Measurements from ENCODE around the gene NCKAP5. TPM values are rescaled to one million over a fixed set of nuclear protein-coding genes. Genes with fewer than 3 reads are reported as not detected.

Gene NCKAP5
- total RNA-seq, 1 donor from 2014 or later = 0.87 TPM

DNA sequence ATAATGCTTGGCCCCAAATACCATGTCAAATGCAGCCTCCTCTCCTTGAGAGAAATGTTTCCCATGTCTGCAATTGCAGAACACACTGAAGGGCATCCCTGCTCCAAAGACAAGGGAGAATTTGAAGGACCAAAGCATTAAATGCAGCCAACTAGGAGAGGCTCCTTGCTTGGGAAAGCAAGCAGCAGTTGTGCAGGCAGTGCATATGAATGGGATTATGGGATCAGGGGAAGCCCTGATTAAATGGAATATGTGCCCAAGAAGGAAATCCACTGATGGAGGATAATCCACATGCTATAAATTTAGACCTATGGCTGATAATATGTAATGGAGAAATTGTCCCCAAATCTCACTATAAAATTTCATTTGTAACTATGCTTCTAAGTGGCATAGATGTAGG, 116.1 kb downstream of the NCKAP5 start:
- H3K9me3 Mint-ChIP-seq (ENCODE audit: low read depth) = peaks cover 8% of the 10 kb centered on the region
- no peaks in the 10 kb centered on the region for H3K27me3 Mint-ChIP-seq (ENCODE audit: low read depth)
- H3K4me3 Mint-ChIP-seq (ENCODE audit: unreplicated experiment) = no peak overlapping the region
- H3K36me3 Mint-ChIP-seq (ENCODE audit: low read depth) = no peaks in the 10 kb centered on the region
- H3K27ac Mint-ChIP-seq (ENCODE audit: unreplicated experiment) = no peak overlapping the region
- H3K4me1 Mint-ChIP-seq (ENCODE audit: low read depth) = no peaks in the 10 kb centered on the region
- DNase-seq (ENCODE audit: low spot score) = no peak
- no peak for TF ChIP-seq CTCF (IDR thresholded peaks at IDR 0.05)

DNA sequence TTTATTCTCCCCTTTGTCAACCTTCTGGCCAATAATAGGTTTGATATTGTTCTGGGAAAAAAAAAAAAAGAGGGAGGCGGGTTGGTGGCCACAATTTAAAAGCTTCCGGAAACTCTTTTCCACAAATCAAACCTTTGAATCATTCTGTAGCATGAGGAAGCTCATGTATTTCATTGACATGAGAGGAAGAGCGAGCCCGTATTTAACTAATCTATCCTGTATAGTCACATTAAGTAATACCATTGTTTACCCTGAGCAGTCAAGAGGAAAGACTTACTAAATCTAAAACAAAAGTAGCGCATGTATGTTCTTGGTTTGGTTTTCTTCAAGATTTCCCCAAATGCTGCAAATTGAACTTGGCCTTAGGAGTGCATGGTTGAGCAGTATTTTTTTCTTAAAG, 120.1 kb downstream of the NCKAP5 start:
- H3K36me3 Mint-ChIP-seq (ENCODE audit: low read depth) = peaks cover 4% of the 10 kb centered on the region
- H3K27ac Mint-ChIP-seq (ENCODE audit: unreplicated experiment) = no peak overlapping the region
- H3K4me3 Mint-ChIP-seq (ENCODE audit: unreplicated experiment) = no peak overlapping the region
- H3K27me3 Mint-ChIP-seq (ENCODE audit: low read depth) = peaks cover 4% of the 10 kb centered on the region
- no peak for TF ChIP-seq CTCF (IDR thresholded peaks at IDR 0.05)
- H3K9me3 Mint-ChIP-seq (ENCODE audit: low read depth) = peaks cover under 1% of the 10 kb centered on the region
- H3K4me1 Mint-ChIP-seq (ENCODE audit: low read depth) = no peaks in the 10 kb centered on the region
- DNase-seq (ENCODE audit: low spot score) = no peak

DNA sequence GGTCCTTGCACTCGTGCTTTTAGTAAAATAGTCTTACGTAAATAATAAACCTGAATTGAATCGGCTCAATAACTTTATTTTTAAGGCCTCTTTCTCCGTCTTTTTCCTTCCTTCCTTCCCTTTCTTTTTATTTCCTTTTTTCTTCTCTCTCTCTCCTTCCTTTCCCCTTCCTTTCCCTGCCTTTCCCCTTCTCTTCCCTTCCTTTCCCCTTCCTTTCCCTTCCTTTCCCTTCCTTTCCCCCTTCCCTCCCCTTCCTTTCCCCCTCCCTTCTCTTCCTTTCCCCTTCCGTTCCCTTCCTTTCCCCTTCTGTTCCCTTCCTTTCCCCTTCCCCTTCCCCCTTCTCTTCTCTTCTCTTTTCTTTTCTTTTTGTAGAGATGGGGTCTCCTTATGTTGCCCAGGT, 121.0 kb downstream of the NCKAP5 start:
- H3K27ac Mint-ChIP-seq (ENCODE audit: unreplicated experiment) = no peak overlapping the region
- H3K4me3 Mint-ChIP-seq (ENCODE audit: unreplicated experiment) = no peak overlapping the region

DNA sequence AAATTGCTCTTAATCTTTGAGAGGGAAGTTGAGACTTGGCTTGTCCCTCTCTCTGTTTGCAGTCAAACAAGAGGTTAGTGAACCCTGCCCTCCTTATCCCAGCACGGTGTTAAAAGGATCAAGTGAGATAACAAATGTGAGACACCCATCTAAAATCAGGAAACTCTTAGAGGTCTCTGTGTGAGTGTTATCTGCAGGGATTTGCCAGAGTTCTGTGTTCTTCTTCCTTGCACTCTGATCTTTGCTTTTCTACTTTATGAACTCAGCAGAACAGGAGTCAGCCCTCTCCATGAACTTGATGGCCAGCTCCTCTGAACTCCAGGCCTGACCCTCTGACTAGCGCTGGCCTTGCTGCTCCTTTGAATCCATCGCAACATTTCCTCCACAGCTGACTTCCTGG, 123.8 kb downstream of the NCKAP5 start:
- Mint-ChIP-seq H3K36me3 (ENCODE audit: low read depth) (peaks cover 4% of the 10 kb centered on the region), H3K9me3 (ENCODE audit: low read depth) (no peaks in the 10 kb centered on the region), H3K4me3 (ENCODE audit: unreplicated experiment) (no peak overlapping the region), H3K4me1 (ENCODE audit: low read depth) (no peaks in the 10 kb centered on the region), H3K27me3 (ENCODE audit: low read depth) (peaks cover 4% of the 10 kb centered on the region), H3K27ac (ENCODE audit: unreplicated experiment) (no peak overlapping the region)
- no peak for DNase-seq (ENCODE audit: low spot score)
- no peak for TF ChIP-seq CTCF (IDR thresholded peaks at IDR 0.05)

More for the DNA sequence above, 121.0 kb downstream of the NCKAP5 start:
- Mint-ChIP-seq H3K36me3 (ENCODE audit: low read depth) (peaks cover 4% of the 10 kb centered on the region), H3K9me3 (ENCODE audit: low read depth) (no peaks in the 10 kb centered on the region), H3K4me1 (ENCODE audit: low read depth) (no peaks in the 10 kb centered on the region), H3K27me3 (ENCODE audit: low read depth) (peaks cover 4% of the 10 kb centered on the region)
- no peak for TF ChIP-seq CTCF (IDR thresholded peaks at IDR 0.05)
- no peak for DNase-seq (ENCODE audit: low spot score)

- DNase-seq (ENCODE audit: low spot score) = no peak
- peaks cover 9% of the 10 kb centered on the region for H3K4me1 Mint-ChIP-seq (ENCODE audit: low read depth)
- no peaks in the 10 kb centered on the region for H3K9me3 Mint-ChIP-seq (ENCODE audit: low read depth)
- no peak for TF ChIP-seq CTCF (IDR thresholded peaks at IDR 0.05)
- H3K27ac Mint-ChIP-seq (ENCODE audit: unreplicated experiment) = no peak overlapping the region
- H3K36me3 Mint-ChIP-seq (ENCODE audit: low read depth) = peaks cover 4% of the 10 kb centered on the region
- H3K4me3 Mint-ChIP-seq (ENCODE audit: unreplicated experiment) = no peak overlapping the region
- H3K27me3 Mint-ChIP-seq (ENCODE audit: low read depth) = peaks cover 4% of the 10 kb centered on the region
These were observed 125.9 kb downstream of the NCKAP5 start for GRCh38 chr2:133442393-133442792.

Measured in chondrocyte (in vitro differentiated cells).